ENCODE measurements around the gene PLEKHO2.
"Not testable (repeated sequence)": the region's sequence is repeated elsewhere in the genome, so short reads cannot be mapped to it uniquely, and the experiment has no call there.

PLEKHO2 gene

GRCh38 chr15:64841344-64842095 lies at the start of gene PLEKHO2:
PLEKHO2 (plus strand) TSS chr15:64841915; CDS start chr15:64842017, 102 bp downstream.
- DNase-seq (ENCODE audit: low spot score), result peak; percentile 96

GRCh38 chr15:64792282-64792681 lies 49.4 kb upstream of the PLEKHO2 start:
- DNase-seq (ENCODE audit: low spot score), result no peak

- DNase-seq (ENCODE audit: low spot score), result not testable (repeated sequence)
Measured at GRCh38 chr15:64795299-64795698, 46.4 kb upstream of the PLEKHO2 start.

GRCh38 chr15:64795921-64796320 lies 45.8 kb upstream of the PLEKHO2 start:
- DNase-seq (ENCODE audit: low spot score), result not testable (repeated sequence)

GRCh38 chr15:64798905-64799304 lies 42.8 kb upstream of the PLEKHO2 start:
- not testable (repeated sequence) for DNase-seq (ENCODE audit: low spot score)

- DNase-seq (ENCODE audit: low spot score), result no peak
Measured at GRCh38 chr15:64800476-64800875, 41.2 kb upstream of the PLEKHO2 start.

GRCh38 chr15:64803526-64803925 lies 38.2 kb upstream of the PLEKHO2 start:
- no peak for DNase-seq (ENCODE audit: low spot score)

- DNase-seq (ENCODE audit: low spot score), result no peak
Measured at GRCh38 chr15:64804619-64805018, 37.1 kb upstream of the PLEKHO2 start.

- no peak for DNase-seq (ENCODE audit: low spot score)
Measured at GRCh38 chr15:64806509-64806908, 35.2 kb upstream of the PLEKHO2 start.

- no peak for DNase-seq (ENCODE audit: low spot score)
Measured at GRCh38 chr15:64807051-64807749, 34.5 kb upstream of the PLEKHO2 start.

- no peak for DNase-seq (ENCODE audit: low spot score)
Measured at GRCh38 chr15:64807751-64808222, 33.9 kb upstream of the PLEKHO2 start.

GRCh38 chr15:64808785-64809453 lies 32.8 kb upstream of the PLEKHO2 start:
- DNase-seq (ENCODE audit: low spot score), result no peak

- peak; percentile 70 for DNase-seq (ENCODE audit: low spot score)
Measured at GRCh38 chr15:64809649-64810496, 31.8 kb upstream of the PLEKHO2 start.

- DNase-seq (ENCODE audit: low spot score), result no peak
Measured at GRCh38 chr15:64810497-64811326, 31.0 kb upstream of the PLEKHO2 start.

- DNase-seq (ENCODE audit: low spot score), result no peak
Measured at GRCh38 chr15:64813075-64813474, 28.6 kb upstream of the PLEKHO2 start.

- DNase-seq (ENCODE audit: low spot score), result not testable (repeated sequence)
Measured at GRCh38 chr15:64814283-64814682, 27.4 kb upstream of the PLEKHO2 start.

GRCh38 chr15:64814965-64815364 lies 26.8 kb upstream of the PLEKHO2 start:
- not testable (repeated sequence) for DNase-seq (ENCODE audit: low spot score)

- no peak for DNase-seq (ENCODE audit: low spot score)
Measured at GRCh38 chr15:64816452-64816851, 25.3 kb upstream of the PLEKHO2 start.

GRCh38 chr15:64824929-64825430 lies 16.7 kb upstream of the PLEKHO2 start:
- DNase-seq (ENCODE audit: low spot score), result no peak

- DNase-seq (ENCODE audit: low spot score), result peak; percentile 93
Measured at GRCh38 chr15:64825431-64826294, 16.1 kb upstream of the PLEKHO2 start, which contains the start of gene PIF1. PIF1 (minus strand) TSS chr15:64825647; CDS start chr15:64824335, 1,312 bp downstream.
